T-helper 2 cell treated with Interferon-gamma antibody and Interleukin-4, amounts not matched to agents 100 ng/mL and 5 ng/mL, for 36 hours (primary cell): ENCODE data around the gene SLC27A5. TPM values are rescaled to one million over a fixed set of nuclear protein-coding genes. Genes with fewer than 3 reads are reported as not detected.
"Not testable (repeated sequence)": the region's sequence is repeated elsewhere in the genome, so short reads cannot be mapped to it uniquely, and the experiment has no call there.

Source experiments
- intact Hi-C: fragments of 100-400 bp; cut with micrococcal nuclease; formaldehyde crosslinking; loops from one replicate; pipeline ENCODE4 v1.15.1; 2023
- total RNA-seq: library from RNA; stranded (reverse); gene quantifications from 2 replicates; pipeline ENCODE4 v1.2.3, GENCODE V29; 2022

SLC27A5 gene
- total RNA-seq, 1 donor from 2014 or later: 13.8 TPM

GRCh38 chr19:58550362-58551122 lies 38.8 kb upstream of the SLC27A5 start:
- intact Hi-C loops: no loop called here

GRCh38 chr19:58549664-58550361 lies 38.0 kb upstream of the SLC27A5 start:
- intact Hi-C loops: no loop called here

GRCh38 chr19:58548859-58549663 lies 37.3 kb upstream of the SLC27A5 start:
- intact Hi-C loops: no loop called here

GRCh38 chr19:58547323-58548312 lies 35.8 kb upstream of the SLC27A5 start:
- intact Hi-C loops: no loop called here

- intact Hi-C loops: no loop called here
Measured at GRCh38 chr19:58546019-58546530, 34.3 kb upstream of the SLC27A5 start.

- intact Hi-C loops: no loop called here
Measured at GRCh38 chr19:58545286-58546018, 33.7 kb upstream of the SLC27A5 start.

- intact Hi-C loops: loop anchor here (1.0 kb wide), 5 partner anchors 11 to 30 kb away; partner anchors contain the start of genes CHMP2A, MZF1 and ZBTB45
Measured at GRCh38 chr19:58544591-58545285, 32.9 kb upstream of the SLC27A5 start.

GRCh38 chr19:58543826-58544590 lies 32.2 kb upstream of the SLC27A5 start, which contains the start of gene TRIM28:
Gene TRIM28 (plus strand): TSS chr19:58544064. CDS start chr19:58544758, 694 bp downstream.
- intact Hi-C loops: loop anchor here (1.0 kb wide), 5 partner anchors 11 to 30 kb away; partner anchors contain the start of genes CHMP2A, MZF1 and ZBTB45

GRCh38 chr19:58542641-58543372 lies 31.0 kb upstream of the SLC27A5 start:
- intact Hi-C loops: not testable (repeated sequence)

GRCh38 chr19:58539169-58539559 lies 27.4 kb upstream of the SLC27A5 start:
- intact Hi-C loops: not testable (repeated sequence)

GRCh38 chr19:58538257-58539168 lies 26.7 kb upstream of the SLC27A5 start:
- intact Hi-C loops: no loop called here

- intact Hi-C loops: no loop called here
Measured at GRCh38 chr19:58536852-58537798, 25.3 kb upstream of the SLC27A5 start.

- intact Hi-C loops: no loop called here
Measured at GRCh38 chr19:58535857-58536256, 24.1 kb upstream of the SLC27A5 start.

GRCh38 chr19:58531034-58531840 lies 19.4 kb upstream of the SLC27A5 start:
- intact Hi-C loops: no loop called here
